Ascending aorta (tissue), 2 donors: Measurements from ENCODE around the gene SCGB1D2. TPM values are rescaled to one million over a fixed set of nuclear protein-coding genes. Genes with fewer than 3 reads are reported as not detected.

Experiments used
- DNase-seq, 2 donors: peaks; one replicate each; pipeline ENCODE4 v3.0.0-alpha.2; 2019; ENCODE audit warnings: low spot score in 2 of 2
- H3K27ac ChIP-seq, 2 donors: fragments of 200-600 bp; sonication (generic); one replicate each; pipeline ENCODE4 v1.5.1; 2016 to 2017; ENCODE audit warnings: mild to moderate bottlenecking in 1 of 2
- H3K27me3 ChIP-seq: fragments of 200-600 bp; sonication (generic); one replicate; pipeline ENCODE4 v1.5.1; 2017
- H3K36me3 ChIP-seq, 2 donors: fragments of 200-600 bp; sonication (generic); one replicate each; pipeline ENCODE4 v1.5.1; 2016
- H3K4me1 ChIP-seq, 2 donors: fragments of 200-600 bp; sonication (generic); one replicate each; pipeline ENCODE4 v1.5.1; 2016 to 2017; ENCODE audit warnings: mild to moderate bottlenecking in 1 of 2
- H3K4me3 ChIP-seq, 2 donors: fragments of 200-600 bp; sonication (generic); one replicate each; pipeline ENCODE4 v1.5.1; 2016 to 2017; ENCODE audit warnings: mild to moderate bottlenecking in 1 of 2
- H3K9me3 ChIP-seq, 2 donors: fragments of 200-600 bp; sonication (generic); one replicate each; pipeline ENCODE4 v1.5.1; 2016
- CTCF ChIP-seq, 3 experiments: fragments of 200-600 bp in 2 of 3; fragments of 450-650 bp in 1 of 3; sonication (generic) in 2 of 3; IDR thresholded peaks; one replicate each; pipeline ENCODE4 v1.5.1; 2016 to 2019; ENCODE audit warnings: antibody characterized with exemption in 3 of 3, mild to moderate bottlenecking in 1 of 3, moderate library complexity in 1 of 3
- intact Hi-C: fragments of 100-400 bp; cut with DNase I; formaldehyde crosslinking; loops from one replicate; pipeline ENCODE4 v1.15.1; 2023
- total RNA-seq: library from RNA; depleted of rRNA; stranded (reverse); fragments of >200 nt; gene quantifications from one replicate; pipeline ENCODE4 v1.1.0, GENCODE V29; 2016

Gene SCGB1D2
- total RNA-seq, 1 donor from 2014 or later, result not detected

DNA sequence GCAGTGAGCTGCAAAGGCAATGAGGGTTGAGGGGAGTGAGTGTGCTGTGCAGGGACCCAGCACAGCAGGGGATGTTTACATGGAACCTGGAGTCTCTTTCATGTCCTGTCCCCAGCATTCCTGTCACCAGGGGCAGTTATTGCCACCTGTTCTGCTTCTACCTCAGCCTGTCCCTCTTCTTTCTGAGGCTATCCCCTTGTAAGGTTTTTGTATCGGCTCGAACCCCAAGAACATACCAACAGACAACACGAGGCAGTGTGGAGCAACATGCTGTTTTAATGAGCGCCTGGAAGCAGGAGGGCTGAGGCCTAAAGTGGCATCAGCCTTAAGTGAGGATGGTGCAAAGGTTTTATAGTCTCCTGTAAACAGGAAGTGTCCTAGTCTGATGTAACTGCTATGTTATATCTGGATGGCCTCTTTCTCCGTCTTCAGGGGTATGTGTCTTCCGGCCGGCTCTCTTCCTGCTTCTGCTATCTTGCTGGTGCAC lies 31.8 kb downstream of the SCGB1D2 start:
- Histone ChIP-seq H3K27me3 (no peaks in the 10 kb centered on the region), H3K27ac (no peak overlapping the region), H3K4me3 (no peak overlapping the region), H3K9me3 (no peaks in the 10 kb centered on the region), H3K4me1 (no peaks in the 10 kb centered on the region), H3K36me3 (no peaks in the 10 kb centered on the region)
- TF ChIP-seq CTCF (IDR thresholded peaks at IDR 0.05), result no peak
- intact Hi-C loops, result no loop called here
- DNase-seq, result no peak

GRCh38 chr11:62280452-62280851 lies 38.4 kb downstream of the SCGB1D2 start:
- no peak for TF ChIP-seq CTCF (IDR thresholded peaks at IDR 0.05)
- H3K27me3 ChIP-seq, result no peaks in the 10 kb centered on the region
- no peak overlapping the region for H3K27ac ChIP-seq

More at GRCh38 chr11:62280452-62280851, 38.4 kb downstream of the SCGB1D2 start:
- Histone ChIP-seq H3K4me3 (no peak overlapping the region), H3K4me1 (no peaks in the 10 kb centered on the region), H3K36me3 (no peaks in the 10 kb centered on the region), H3K9me3 (no peaks in the 10 kb centered on the region)
- intact Hi-C loops, result no loop called here
- no peak for DNase-seq

Other genes with a start within 250 kb of the SCGB1D2 start
- gene INCENP, start 118.2 kb upstream of the SCGB1D2 start, total RNA-seq, result 55.5 TPM
- not detected for gene SCGB1D1, start 52.0 kb upstream of the SCGB1D2 start, total RNA-seq
- not detected for gene SCGB2A1, start 33.6 kb upstream of the SCGB1D2 start, total RNA-seq
- gene SCGB2A2, start 27.9 kb downstream of the SCGB1D2 start, total RNA-seq, result not detected
- not detected for gene SCGB1D4, start 56.8 kb downstream of the SCGB1D2 start, total RNA-seq
- gene ASRGL1, start 95.2 kb downstream of the SCGB1D2 start, total RNA-seq, result 69.8 TPM
- not detected for gene SCGB1A1, start 176.8 kb downstream of the SCGB1D2 start, total RNA-seq